HT-29 (cell line): ENCODE data around the gene THPO. TPM values are rescaled to one million over a fixed set of nuclear protein-coding genes. Genes with fewer than 3 reads are reported as not detected.

ENCODE experiments used
- DNase-seq: peaks from one replicate; pipeline ENCODE4 v3.0.0-alpha.2; 2015; ENCODE audit warnings: low spot score
- total RNA-seq: library from RNA; depleted of rRNA; stranded (reverse); fragments of >200 nt; shearing (Covaris generic); gene quantifications from 2 replicates; pipeline ENCODE4 v1.2.3, GENCODE V29; 2014; rRNA removed

THPO gene
- total RNA-seq, result 0.50 and 0.56 TPM in 2 replicates

GRCh38 chr3:184377882-184378445 lies at the start of gene THPO:
THPO (minus strand) TSS chr3:184378207; CDS start chr3:184376259, 1,948 bp downstream.
- DNase-seq, result peak; percentile 43

DNA sequence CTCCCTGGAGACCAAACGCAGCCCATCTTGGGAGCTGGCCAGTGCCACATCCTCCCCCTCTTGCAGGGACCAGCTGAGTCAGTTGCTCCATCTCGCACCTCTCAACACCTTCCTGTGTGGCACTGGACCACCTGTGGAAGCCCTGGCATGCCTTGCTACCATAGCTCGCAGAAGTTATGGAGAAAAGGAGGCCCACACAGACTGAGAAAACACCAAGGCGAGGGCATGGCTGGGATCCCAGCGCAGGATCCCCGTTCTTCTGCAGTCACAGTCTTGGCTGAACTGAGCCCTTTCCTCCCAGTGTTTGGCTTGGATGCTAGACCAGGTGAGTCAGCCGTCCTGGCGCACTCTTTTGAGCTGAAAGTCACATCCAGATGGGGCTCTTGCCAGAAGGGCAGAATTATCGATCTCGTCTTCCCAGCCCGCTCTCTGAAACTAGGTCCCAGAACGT lies 48.7 kb upstream of the THPO start:
- no peak for DNase-seq

- DNase-seq, result no peak
Measured at GRCh38 chr3:184423561-184423960, 45.6 kb upstream of the THPO start.

- DNase-seq, result no peak
Measured at GRCh38 chr3:184419171-184419570, 41.2 kb upstream of the THPO start.

DNA sequence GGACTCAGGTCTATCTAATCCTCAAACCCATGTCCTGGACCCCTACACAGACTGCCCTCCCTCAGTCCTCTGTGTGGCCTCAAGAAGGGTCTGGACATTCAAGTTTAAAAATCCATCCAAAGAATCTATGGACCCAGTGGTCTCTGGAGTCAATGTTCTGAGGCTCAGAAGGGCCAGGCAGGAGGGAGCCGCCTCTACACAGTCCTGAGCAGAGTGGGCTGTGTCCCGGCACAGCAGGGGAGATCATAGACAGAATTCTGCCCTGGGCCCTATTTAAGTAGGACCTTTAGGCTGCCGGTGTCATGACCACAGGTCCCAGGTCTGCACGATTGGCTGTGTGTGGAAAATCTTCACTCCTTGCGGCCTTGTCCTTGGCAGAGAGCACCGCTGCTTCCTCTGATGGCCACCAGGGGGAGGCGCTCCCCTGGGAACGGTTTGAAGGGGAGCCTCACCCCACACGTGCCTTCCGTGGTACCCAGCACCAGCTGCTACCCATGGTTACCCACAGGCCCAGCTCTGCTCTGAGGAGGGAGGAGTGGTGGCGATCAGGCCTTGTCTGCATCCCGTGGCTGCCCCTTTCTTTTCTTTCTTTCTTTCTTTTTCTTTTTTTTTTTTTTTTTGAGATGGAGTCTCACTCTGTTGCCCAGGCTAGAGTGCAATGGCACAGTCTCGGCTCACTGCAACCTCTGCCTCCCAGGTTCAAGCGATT lies 39.8 kb upstream of the THPO start:
- DNase-seq, result peak; percentile 75

- no peak for DNase-seq
Measured at GRCh38 chr3:184415203-184415490, 37.1 kb upstream of the THPO start.

DNA sequence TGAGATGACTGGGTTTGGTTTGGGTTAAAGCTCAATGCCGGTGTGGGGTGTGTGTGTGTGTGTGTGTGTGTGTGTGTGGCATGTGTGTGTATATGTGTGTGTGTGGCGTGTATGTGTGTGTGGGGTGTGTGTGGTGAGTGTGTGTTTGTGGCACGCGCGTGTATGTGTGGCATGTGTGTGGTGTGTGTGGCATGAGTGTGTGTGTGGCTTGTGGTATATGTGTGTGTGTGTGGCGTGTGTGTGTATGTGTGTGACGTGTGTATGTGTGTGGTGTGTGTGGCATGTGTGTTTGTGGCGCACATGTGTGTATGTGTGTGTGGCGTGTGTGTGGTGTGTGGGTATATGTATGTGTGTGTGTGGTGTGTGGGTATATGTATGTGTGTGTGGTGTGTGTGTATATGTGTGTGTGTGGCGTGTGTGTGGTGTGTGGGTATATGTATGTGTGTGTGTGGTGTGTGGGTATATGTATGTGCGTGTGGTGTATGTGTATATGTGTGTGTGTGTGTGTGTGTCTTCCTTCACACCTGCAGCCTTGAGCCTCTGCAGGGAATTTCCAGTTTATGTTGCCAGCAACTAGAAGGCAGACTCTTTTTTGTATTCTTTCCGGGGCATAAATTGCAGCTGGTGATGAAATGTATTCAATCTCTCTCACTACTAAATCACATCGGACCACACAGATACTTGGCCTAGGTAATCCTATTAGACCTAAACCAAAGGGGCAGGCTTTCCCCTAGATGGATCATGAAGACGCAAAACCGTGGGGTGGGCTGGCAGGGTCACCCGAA lies 36.6 kb upstream of the THPO start:
- DNase-seq, result no peak

GRCh38 chr3:184409946-184410500 lies 32.0 kb upstream of the THPO start:
- DNase-seq, result no peak

DNA sequence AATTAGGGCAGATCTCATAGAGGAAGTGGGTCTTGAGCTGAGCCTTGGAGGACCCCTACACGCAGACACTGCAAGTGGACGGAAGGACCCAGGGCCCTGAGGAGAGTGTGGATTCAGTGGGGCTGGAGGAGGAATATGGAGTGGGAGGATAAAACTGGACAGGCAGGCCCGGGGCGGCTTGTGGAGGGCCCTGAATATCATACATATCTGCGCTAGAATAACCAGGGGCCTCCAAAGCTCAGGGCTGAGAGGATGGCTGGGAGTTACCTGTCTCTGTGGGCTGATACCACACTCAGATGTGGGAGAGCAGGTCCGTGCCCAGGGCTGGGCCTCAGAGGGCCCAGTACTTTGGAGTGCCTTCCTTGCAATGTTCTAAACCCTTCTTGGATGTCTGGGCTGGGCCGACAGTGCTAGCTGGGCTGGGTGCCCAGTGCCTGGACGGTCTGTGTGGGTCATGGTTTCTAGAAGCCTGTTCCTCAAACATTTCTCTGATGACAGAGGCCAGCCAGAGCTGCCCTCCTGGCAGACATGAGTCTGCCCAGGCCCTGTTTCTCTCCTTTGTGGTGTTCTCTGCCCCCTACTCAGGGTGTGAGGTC lies 31.4 kb upstream of the THPO start:
- no peak for DNase-seq

- no peak for DNase-seq
Measured at GRCh38 chr3:184405075-184406030, 27.3 kb upstream of the THPO start.

- DNase-seq, result no peak
Measured at GRCh38 chr3:184399410-184399809, 21.4 kb upstream of the THPO start.

DNA sequence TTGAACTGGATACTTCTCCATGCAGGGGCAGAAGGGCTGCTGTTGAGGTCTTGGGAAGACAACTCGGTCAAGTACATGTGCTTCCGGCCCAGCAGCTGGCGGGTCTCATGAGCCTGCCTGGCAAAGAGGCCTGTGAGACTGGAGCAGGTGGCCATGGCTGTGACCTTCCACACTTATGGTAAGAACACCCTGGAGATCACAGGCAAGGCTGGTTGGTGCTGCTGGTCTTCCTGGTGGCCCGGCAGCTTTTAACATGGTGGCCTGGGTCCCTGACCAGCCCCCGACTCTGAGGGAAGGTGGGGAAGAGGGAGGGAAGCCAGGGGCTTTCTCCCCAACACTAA lies 17.3 kb upstream of the THPO start:
- no peak for DNase-seq

- no peak for DNase-seq
Measured at GRCh38 chr3:184391266-184391665, 13.3 kb upstream of the THPO start.

DNA sequence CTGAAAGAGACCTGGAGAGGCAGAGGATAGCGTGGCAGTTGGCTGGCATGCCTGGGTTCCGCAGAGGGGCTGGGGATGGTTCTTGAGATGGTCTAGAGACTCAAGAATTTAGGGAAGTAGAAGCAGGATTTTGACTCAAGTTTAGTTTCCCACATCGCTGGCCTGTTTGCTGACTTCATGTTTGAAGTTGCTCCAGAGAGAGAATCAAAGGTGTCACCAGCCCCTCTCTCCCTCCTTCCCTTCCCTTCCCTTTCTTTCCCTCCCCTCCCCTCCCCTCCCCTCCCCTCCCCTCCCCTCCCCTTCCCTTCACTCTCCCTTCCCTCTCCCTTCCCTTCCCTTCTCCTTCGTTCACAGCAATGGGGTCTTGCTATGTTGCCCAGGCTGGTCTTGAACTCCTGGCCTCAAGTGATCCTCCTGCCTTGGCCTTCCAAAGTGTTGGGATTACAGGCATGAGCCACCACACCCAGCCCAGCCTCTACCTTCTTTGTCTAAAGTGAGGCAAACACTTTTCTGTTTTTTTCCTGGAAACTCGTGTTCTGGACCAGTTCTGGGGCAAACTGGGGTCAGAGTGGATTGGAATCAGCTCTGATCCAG lies 12.0 kb upstream of the THPO start:
- no peak for DNase-seq

DNA sequence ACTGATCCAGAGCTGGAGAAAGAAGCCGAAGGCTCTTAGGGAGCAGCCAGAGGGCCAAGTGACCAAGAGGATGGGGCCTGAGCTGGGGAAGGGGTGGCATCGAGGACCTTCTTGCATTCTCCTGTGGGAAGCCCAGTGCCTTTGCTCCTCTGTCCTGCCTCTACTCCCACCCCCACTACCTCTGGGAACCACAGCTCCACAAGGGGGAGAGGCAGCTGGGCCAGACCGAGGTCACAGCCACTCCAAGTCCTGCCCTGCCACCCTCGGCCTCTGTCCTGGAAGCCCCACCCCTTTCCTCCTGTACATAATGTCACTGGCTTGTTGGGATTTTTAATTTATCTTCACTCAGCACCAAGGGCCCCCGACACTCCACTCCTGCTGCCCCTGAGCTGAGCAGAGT lies 11.4 kb upstream of the THPO start:
- DNase-seq, result no peak

GRCh38 chr3:184388936-184389230 lies 10.9 kb upstream of the THPO start:
- no peak for DNase-seq

DNA sequence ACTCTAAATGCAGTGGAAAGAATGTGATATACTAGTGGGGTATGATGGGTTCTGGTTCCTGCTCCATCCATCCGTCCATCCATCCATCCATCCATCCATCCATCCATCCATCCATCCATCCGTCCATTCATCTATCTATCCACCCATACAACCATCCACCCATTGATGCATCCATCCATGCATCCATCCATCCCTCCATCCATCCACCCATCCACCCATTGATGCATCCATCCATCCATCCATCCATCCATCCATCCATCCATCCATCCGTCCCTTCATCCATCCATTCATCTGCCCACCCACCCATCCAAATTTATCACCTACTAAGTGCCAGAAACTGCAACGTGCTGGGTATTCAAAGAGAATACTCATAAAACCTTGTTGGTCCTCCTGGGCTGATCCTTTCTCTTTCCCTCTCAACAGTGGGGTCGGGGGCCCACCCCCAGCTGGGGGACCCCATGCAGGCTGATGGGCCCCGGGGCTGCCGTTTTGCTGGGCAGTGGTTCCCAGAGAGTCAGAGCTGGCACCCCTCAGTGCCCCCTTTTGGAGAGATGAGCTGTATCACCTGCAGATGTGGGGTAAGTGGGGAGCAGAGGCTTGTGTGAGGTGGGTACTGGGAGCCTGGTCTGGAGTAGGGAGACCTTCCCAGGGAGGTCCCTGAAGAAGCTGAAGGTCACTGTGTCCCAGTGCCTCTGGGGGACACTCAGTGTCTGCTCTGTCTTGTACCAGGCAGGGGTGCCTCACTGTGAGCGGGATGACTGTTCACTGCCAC lies 10.3 kb upstream of the THPO start:
- DNase-seq, result no peak

DNA sequence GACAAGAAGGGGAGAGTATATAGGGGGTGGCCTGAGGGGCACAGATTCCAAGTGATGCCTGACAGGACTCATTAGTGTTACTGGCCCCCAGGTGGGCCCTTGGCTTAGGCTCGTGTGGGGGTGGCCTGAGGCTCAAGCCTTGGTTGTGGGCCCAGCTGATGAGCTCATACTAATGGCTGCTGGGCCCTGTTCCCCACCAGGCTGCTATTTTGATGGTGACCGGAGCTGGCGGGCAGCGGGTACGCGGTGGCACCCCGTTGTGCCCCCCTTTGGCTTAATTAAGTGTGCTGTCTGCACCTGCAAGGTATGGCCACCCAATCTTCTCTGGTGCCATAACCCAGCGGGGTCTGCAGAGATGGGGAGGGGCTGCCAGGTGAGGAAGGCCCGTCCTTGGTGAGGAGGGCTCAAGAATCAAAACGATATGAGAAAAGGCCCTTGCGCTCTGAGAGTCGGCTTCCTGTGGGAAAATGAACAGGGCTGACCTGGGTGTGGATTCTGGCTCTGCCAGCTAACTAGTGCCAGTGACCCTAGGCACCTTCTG lies 9.2 kb upstream of the THPO start:
- no peak for DNase-seq

DNA sequence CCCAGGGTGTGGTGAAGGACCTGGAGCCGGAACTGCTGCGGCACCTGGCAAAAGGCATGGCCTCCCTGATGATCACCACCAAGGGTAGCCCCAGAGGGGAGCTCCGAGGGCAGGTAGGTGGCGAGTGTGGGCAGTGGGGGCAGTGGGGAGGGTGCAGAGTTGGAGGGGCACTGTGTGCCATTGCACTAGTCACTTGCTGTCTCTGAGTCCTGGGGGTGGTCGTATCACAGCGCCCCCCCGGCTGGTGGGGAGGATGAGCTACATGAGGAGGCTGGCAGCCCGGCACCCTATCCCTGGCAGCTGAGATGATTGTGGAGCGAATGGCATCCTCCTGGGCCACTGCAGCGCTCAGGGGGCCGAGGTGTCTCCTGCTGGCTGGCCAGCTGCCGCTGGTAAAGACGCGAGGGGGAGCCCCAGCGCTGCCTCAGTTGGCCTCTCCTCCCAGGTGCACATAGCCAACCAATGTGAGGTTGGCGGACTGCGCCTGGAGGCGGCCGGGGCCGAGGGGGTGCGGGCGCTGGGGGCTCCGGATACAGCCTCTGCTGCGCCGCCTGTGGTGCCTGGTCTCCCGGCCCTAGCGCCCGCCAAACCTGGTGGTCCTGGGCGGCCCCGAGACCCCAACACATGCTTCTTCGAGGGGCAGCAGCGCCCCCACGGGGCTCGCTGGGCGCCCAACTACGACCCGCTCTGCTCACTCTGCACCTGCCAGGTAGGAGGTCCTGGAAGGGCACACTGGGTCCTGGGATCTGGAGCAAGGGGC lies 8.2 kb upstream of the THPO start:
- no peak for DNase-seq
